ENCODE results near the gene AFAP1.

Gene AFAP1

DNA sequence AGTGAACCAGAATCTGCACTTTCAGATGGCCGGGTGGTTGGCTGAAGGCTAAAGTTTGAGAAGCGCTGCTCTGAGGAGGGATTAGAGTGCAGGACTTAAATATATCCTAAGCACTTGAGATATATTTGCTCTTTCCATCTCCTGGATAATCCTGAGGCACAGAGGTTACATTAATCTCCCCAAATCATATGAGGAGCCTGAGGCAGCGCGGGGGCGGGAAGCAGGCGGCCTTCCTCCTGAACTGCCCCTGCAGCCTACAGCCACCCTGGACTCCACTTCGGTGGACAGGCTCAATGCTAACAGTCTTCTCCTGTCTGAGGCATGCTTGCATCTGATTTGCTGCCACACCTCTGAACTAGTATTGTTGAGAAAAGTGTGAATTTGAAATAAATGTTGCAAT, 72.5 kb downstream of the AFAP1 start:
- TF ChIP-seq EP300 (IDR thresholded peaks at IDR 0.05; ENCODE audit: borderline replicate concordance) (no peak), TEAD4 (IDR thresholded peaks at IDR 0.05) (no peak), TAF1 (IDR thresholded peaks at IDR 0.05; ENCODE audit: low read depth) (no peak), TCF12 (IDR thresholded peaks at IDR 0.05; ENCODE audit: low read depth) (no peak), CEBPB (IDR thresholded peaks at IDR 0.05) (no peak), FOXM1 (IDR thresholded peaks at IDR 0.05; ENCODE audit: borderline replicate concordance, low read depth) (no peak), RAD21 (IDR thresholded peaks at IDR 0.05; ENCODE audit: low read depth) (no peak)
- TF ChIP-seq, protein P1, sequence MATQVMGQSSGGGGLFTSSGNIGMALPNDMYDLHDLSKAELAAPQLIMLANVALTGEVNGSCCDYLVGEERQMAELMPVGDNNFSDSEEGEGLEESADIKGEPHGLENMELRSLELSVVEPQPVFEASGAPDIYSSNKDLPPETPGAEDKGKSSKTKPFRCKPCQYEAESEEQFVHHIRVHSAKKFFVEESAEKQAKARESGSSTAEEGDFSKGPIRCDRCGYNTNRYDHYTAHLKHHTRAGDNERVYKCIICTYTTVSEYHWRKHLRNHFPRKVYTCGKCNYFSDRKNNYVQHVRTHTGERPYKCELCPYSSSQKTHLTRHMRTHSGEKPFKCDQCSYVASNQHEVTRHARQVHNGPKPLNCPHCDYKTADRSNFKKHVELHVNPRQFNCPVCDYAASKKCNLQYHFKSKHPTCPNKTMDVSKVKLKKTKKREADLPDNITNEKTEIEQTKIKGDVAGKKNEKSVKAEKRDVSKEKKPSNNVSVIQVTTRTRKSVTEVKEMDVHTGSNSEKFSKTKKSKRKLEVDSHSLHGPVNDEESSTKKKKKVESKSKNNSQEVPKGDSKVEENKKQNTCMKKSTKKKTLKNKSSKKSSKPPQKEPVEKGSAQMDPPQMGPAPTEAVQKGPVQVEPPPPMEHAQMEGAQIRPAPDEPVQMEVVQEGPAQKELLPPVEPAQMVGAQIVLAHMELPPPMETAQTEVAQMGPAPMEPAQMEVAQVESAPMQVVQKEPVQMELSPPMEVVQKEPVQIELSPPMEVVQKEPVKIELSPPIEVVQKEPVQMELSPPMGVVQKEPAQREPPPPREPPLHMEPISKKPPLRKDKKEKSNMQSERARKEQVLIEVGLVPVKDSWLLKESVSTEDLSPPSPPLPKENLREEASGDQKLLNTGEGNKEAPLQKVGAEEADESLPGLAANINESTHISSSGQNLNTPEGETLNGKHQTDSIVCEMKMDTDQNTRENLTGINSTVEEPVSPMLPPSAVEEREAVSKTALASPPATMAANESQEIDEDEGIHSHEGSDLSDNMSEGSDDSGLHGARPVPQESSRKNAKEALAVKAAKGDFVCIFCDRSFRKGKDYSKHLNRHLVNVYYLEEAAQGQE (IDR thresholded peaks at IDR 0.05; ENCODE audit: low read depth), result no peak
- TF ChIP-seq, protein P2, sequence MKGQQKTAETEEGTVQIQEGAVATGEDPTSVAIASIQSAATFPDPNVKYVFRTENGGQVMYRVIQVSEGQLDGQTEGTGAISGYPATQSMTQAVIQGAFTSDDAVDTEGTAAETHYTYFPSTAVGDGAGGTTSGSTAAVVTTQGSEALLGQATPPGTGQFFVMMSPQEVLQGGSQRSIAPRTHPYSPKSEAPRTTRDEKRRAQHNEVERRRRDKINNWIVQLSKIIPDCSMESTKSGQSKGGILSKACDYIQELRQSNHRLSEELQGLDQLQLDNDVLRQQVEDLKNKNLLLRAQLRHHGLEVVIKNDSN (IDR thresholded peaks at IDR 0.05), result no peak

DNA sequence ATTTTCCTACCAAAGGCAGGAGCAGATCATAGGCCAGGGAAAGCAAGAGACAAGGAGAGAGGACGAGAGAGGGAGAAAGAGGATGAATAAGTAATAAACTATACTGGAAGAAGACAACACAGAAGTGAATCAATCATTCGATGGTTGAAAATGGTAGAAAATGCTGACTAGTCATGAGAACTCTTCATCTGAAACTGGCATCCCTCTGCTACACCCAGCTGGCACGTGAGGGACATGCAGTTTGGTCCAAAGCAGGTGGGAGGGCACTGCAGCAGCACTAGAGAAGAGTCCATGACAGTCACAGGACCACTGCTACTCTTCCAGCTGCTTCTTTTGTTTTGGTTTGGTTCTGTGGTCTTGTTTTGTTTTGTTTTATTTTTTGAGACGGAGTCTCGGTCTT, 74.1 kb downstream of the AFAP1 start:
- TF ChIP-seq YY1 (IDR thresholded peaks at IDR 0.05; ENCODE audit: low read depth) (no peak), EGR1 (IDR thresholded peaks at IDR 0.05) (no peak)

DNA sequence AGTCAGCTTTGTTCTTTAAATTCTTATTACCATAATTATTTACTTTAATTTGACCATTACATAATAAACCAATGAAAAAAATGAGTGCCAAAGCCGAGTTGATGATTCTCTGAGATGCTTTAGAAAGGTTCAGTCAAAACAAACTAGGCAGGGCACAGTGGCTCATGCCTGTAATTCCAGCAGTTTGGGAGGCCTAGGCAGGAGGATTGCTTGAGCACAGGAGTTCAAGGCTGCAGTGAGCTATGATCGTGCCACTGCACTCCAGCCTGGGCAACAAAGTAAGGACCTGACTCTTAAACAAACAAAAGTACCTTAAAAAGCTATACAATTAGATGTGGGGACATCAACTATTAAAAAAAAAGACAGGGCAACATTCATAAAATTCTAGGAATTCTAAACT, 75.0 kb downstream of the AFAP1 start:
- TF ChIP-seq CREB1 (IDR thresholded peaks at IDR 0.05; ENCODE audit: low read depth) (no peak), RAD21 (IDR thresholded peaks at IDR 0.05; ENCODE audit: low read depth) (no peak), FOXM1 (IDR thresholded peaks at IDR 0.05; ENCODE audit: borderline replicate concordance, low read depth) (no peak), ZBTB7A (IDR thresholded peaks at IDR 0.05; ENCODE audit: low read depth) (no peak), YY1 (IDR thresholded peaks at IDR 0.05; ENCODE audit: low read depth) (no peak), NFIC (IDR thresholded peaks at IDR 0.05) (no peak), TAF1 (IDR thresholded peaks at IDR 0.05; ENCODE audit: low read depth) (no peak)
- TF ChIP-seq, protein P2 (IDR thresholded peaks at IDR 0.05), result no peak

DNA sequence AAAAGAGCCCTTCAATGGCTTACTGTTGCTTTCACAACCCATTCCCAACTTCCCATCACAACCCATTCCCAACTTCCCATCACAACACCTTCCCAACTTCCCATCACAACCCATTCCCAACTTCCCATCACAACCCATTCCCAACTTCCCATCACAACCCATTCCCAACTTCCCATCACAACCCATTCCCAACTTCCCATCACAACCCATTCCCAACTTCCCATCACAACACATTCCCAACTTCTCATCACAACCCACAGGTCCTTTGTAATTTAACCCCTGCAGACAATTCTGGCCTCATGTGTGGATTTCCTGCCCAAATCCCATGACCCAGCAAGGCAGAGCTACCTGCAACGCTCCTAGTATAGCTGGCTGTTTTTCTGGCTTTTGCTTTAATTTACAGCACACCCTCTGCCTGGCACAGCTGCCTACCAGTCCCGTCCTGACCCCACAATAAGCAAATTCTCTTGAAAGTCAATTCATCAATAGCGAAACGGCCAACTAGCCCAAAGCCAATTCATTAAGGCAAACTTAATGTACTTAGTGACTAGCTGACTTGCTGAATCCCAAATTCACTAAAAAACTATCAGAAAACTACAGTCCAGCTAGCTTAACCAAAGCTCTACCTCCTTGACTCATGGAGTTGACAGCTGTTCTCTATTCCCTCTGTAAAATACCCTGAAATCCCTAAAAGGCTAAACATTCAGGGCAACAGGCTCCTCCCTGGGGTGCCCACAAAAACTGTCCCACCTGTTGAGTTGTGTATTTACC, 75.6 kb downstream of the AFAP1 start:
- TF ChIP-seq EP300 (IDR thresholded peaks at IDR 0.05; ENCODE audit: borderline replicate concordance) (no peak), RAD21 (IDR thresholded peaks at IDR 0.05; ENCODE audit: low read depth) (no peak), CEBPB (IDR thresholded peaks at IDR 0.05) (no peak), TCF12 (IDR thresholded peaks at IDR 0.05; ENCODE audit: low read depth) (no peak), YY1 (IDR thresholded peaks at IDR 0.05; ENCODE audit: low read depth) (no peak), EGR1 (IDR thresholded peaks at IDR 0.05) (no peak)
- TF ChIP-seq, protein P1 (IDR thresholded peaks at IDR 0.05; ENCODE audit: low read depth), result no peak

DNA sequence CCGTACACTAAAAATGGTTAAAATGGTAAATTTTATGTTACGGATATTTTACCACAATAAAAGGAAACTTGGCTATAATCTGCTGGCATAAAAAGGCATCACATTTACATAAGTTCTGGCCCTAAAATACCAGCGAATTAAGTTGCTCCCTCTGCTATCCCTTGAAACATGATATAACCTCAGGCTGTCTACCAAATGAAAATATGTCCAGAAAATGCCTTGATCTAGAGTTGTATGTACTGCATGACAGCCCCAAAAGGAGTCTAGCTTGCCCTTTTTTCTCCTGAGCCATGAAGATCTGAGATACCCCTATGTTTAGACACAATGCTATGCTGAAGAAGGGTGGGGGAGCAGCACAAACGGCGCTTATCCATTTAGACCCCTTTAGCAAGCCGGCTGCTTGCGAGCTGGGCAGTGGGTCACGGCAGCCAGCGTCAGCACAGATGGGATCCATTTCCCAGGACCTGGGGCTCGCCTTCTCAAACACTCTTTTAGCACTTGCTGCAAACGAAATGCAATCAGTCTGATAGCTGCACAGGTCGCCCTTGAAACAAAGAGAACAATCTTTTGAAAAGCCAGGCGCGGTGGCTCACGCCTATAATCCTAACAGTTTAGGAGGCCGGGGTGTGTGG, 77.0 kb downstream of the AFAP1 start:
- TF ChIP-seq YY1 (IDR thresholded peaks at IDR 0.05; ENCODE audit: low read depth), result no peak
- no peak for TF ChIP-seq ZBTB7A (IDR thresholded peaks at IDR 0.05; ENCODE audit: low read depth)
- TF ChIP-seq CEBPB (IDR thresholded peaks at IDR 0.05), result no peak
- TF ChIP-seq FOXM1 (IDR thresholded peaks at IDR 0.05; ENCODE audit: borderline replicate concordance, low read depth), result no peak
- no peak for TF ChIP-seq RAD21 (IDR thresholded peaks at IDR 0.05; ENCODE audit: low read depth)
- no peak for TF ChIP-seq TCF12 (IDR thresholded peaks at IDR 0.05; ENCODE audit: low read depth)
- TF ChIP-seq CREB1 (IDR thresholded peaks at IDR 0.05; ENCODE audit: low read depth), result no peak
- no peak for TF ChIP-seq EP300 (IDR thresholded peaks at IDR 0.05; ENCODE audit: borderline replicate concordance)
- TF ChIP-seq, protein P2 (IDR thresholded peaks at IDR 0.05), result no peak
- TF ChIP-seq NFIC (IDR thresholded peaks at IDR 0.05), result no peak
- no peak for TF ChIP-seq EGR1 (IDR thresholded peaks at IDR 0.05)
- TF ChIP-seq, protein P1 (IDR thresholded peaks at IDR 0.05; ENCODE audit: low read depth), result no peak
- TF ChIP-seq TAF1 (IDR thresholded peaks at IDR 0.05; ENCODE audit: low read depth), result no peak
- no peak for TF ChIP-seq TEAD4 (IDR thresholded peaks at IDR 0.05)
